ENCODE results near the gene CCDC59.
"Not testable (repeated sequence)": the region's sequence is repeated elsewhere in the genome, so short reads cannot be mapped to it uniquely, and the experiment has no call there.

CCDC59 gene

GRCh38 chr12:82358200-82359114, at the start of gene CCDC59, which contains the start of gene METTL25:
Gene CCDC59 (minus strand): TSS chr12:82358387. CDS start chr12:82358376, 11 bp downstream.
Gene METTL25 (plus strand): TSS chr12:82358529. CDS start chr12:82358566, 37 bp downstream.
- Mint-ChIP-seq H3K27ac (peak within 1 kb of the TSS; percentile 100), H3K9me3 (peaks cover 5% of the 10 kb centered on the region), H3K27me3 (no peaks in the 10 kb centered on the region), H3K4me1 (ENCODE audit: low read depth) (peaks cover 60% of the 10 kb centered on the region), H3K4me3 (peak within 1 kb of the TSS; percentile 99), H3K36me3 (ENCODE audit: low read depth) (peaks cover 56% of the 10 kb centered on the region)

- peaks cover 38% of the 10 kb centered on the region for H3K36me3 Mint-ChIP-seq (ENCODE audit: low read depth)
- no peak overlapping the region for H3K4me3 Mint-ChIP-seq
- H3K27ac Mint-ChIP-seq = no peak overlapping the region
- no peaks in the 10 kb centered on the region for H3K4me1 Mint-ChIP-seq (ENCODE audit: low read depth)
- H3K27me3 Mint-ChIP-seq = no peaks in the 10 kb centered on the region
- no peaks in the 10 kb centered on the region for H3K9me3 Mint-ChIP-seq
These were observed 49.3 kb upstream of the CCDC59 start for GRCh38 chr12:82407481-82407880.

- no peaks in the 10 kb centered on the region for H3K9me3 Mint-ChIP-seq
- no peaks in the 10 kb centered on the region for H3K27me3 Mint-ChIP-seq
- no peak overlapping the region for H3K27ac Mint-ChIP-seq
- H3K4me3 Mint-ChIP-seq = no peak overlapping the region
- peaks cover 38% of the 10 kb centered on the region for H3K36me3 Mint-ChIP-seq (ENCODE audit: low read depth)
- H3K4me1 Mint-ChIP-seq (ENCODE audit: low read depth) = no peaks in the 10 kb centered on the region
These were observed 48.5 kb upstream of the CCDC59 start for GRCh38 chr12:82406651-82407050.

GRCh38 chr12:82400819-82401218, 42.6 kb upstream of the CCDC59 start:
- Mint-ChIP-seq H3K4me1 (ENCODE audit: low read depth) (no peaks in the 10 kb centered on the region), H3K36me3 (ENCODE audit: low read depth) (peaks cover 34% of the 10 kb centered on the region), H3K9me3 (no peaks in the 10 kb centered on the region), H3K27me3 (no peaks in the 10 kb centered on the region), H3K4me3 (no peak overlapping the region), H3K27ac (no peak overlapping the region)

DNA sequence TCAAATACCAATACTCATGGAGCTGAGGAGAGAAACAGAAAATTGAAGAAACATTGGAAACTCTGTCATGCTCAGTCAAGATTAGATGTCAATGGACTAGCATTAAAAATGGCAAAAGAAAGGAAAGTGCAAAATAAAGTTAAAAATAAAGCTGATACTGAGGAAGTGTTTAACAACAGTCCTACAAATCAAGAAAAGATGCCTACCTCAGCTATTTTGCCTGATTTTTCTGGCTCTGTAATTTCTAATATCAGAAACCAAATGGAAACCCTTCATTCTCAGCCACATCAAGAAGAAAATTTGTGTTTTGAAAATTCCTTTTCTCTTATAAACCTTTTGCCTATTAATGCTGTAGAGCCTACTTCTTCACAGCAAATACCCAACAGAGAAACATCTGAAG, 40.7 kb upstream of the CCDC59 start:
- no peaks in the 10 kb centered on the region for H3K4me1 Mint-ChIP-seq (ENCODE audit: low read depth)
- H3K36me3 Mint-ChIP-seq (ENCODE audit: low read depth) = peaks cover 33% of the 10 kb centered on the region
- H3K27me3 Mint-ChIP-seq = no peaks in the 10 kb centered on the region
- H3K9me3 Mint-ChIP-seq = no peaks in the 10 kb centered on the region
- no peak overlapping the region for H3K4me3 Mint-ChIP-seq
- H3K27ac Mint-ChIP-seq = no peak overlapping the region

GRCh38 chr12:82383930-82384552, 25.9 kb upstream of the CCDC59 start:
- Mint-ChIP-seq H3K9me3 (no peaks in the 10 kb centered on the region), H3K27ac (no peak overlapping the region), H3K4me3 (no peak overlapping the region), H3K27me3 (no peaks in the 10 kb centered on the region), H3K4me1 (ENCODE audit: low read depth) (no peaks in the 10 kb centered on the region), H3K36me3 (ENCODE audit: low read depth) (peaks cover 12% of the 10 kb centered on the region)

DNA sequence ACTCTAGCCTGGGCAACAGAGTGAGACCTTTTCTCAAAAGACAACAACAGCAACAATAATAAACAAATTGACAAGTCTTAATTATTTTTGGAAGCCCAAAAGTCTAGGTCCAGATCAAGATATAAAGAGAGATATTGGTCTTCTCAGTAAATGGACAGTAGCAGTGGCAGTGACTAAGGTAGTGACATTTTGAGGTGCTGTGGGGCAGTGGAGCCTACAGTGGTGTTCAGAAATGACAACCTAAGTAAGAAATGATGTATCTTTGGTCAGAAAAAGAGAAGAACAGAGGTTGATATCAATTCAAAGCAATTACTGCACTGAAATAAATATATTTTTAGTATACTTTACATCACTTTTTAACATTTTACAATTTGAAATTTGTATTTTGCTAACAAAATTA, 20.8 kb upstream of the CCDC59 start:
- Mint-ChIP-seq H3K4me1 (ENCODE audit: low read depth) (no peaks in the 10 kb centered on the region), H3K36me3 (ENCODE audit: low read depth) (peaks cover 25% of the 10 kb centered on the region), H3K27me3 (no peaks in the 10 kb centered on the region), H3K9me3 (peaks cover under 1% of the 10 kb centered on the region), H3K27ac (no peak overlapping the region), H3K4me3 (no peak overlapping the region)

DNA sequence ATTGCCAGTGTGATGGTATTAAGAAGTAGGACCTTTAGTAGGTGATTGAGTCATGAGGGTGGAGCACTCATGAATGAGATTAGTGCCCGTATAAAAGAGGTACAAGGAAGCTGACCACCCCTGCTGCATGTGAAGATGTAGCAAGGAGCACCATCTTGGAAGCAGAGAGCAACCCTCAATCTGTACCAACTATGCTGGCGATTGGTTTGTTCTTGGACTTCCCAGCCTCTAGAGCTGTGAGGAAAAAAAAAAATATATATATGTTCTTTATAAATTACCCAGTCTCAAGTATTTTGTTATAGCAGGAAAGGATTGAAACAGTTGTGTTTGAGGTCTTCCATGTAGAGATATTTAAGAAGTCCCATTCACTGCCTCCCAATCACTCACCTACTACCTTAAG, 17.0 kb upstream of the CCDC59 start:
- H3K36me3 Mint-ChIP-seq (ENCODE audit: low read depth) = peaks cover 52% of the 10 kb centered on the region

DNA sequence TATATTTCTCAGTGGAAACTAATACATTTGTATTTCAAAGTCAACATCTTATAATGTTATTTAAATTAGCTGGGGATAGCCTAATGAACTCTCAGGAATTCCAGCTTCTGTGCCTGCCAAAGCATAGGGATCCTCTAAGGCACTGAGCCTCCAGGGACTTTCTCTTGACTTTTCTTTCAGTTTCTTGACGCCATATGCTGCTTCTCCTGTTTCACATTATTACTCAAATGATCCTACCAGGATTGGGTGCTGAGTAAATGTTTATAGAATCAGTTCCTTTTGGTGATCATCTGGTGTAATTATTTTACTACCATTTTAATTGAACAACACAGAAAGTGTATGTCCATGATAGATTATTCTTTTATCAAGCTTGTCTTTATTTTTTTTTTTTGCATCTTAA, 8.0 kb upstream of the CCDC59 start:
- peaks cover 7% of the 10 kb centered on the region for H3K9me3 Mint-ChIP-seq
- H3K4me3 Mint-ChIP-seq = no peak overlapping the region
- peaks cover 21% of the 10 kb centered on the region for H3K36me3 Mint-ChIP-seq (ENCODE audit: low read depth)
- H3K4me1 Mint-ChIP-seq (ENCODE audit: low read depth) = peaks cover 10% of the 10 kb centered on the region
- no peaks in the 10 kb centered on the region for H3K27me3 Mint-ChIP-seq
- H3K27ac Mint-ChIP-seq = no peak overlapping the region

More for the DNA sequence above, 17.0 kb upstream of the CCDC59 start:
- Mint-ChIP-seq H3K4me1 (ENCODE audit: low read depth) (no peaks in the 10 kb centered on the region), H3K9me3 (peaks cover 7% of the 10 kb centered on the region), H3K4me3 (no peak overlapping the region), H3K27me3 (no peaks in the 10 kb centered on the region), H3K27ac (no peak overlapping the region)

DNA sequence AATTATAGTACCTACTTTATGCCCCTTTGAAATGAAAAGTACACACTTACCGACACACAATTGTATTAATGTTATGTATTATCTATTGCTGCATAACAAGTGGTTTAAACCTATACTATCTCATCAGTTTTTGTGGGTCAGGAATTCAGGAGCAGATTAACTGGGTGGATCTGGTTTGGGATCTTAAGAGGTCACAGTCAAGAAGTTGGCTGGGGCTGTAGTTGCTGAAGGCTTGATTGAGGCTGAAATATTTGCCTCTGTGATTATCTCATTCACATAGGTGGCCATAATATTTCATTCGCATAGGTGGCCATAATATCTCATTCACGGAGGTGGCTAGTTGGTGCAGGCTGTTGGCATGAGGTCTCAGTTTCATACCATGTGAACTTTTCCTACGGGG, 5.8 kb upstream of the CCDC59 start:
- no peak overlapping the region for H3K4me3 Mint-ChIP-seq
- peaks cover 31% of the 10 kb centered on the region for H3K4me1 Mint-ChIP-seq (ENCODE audit: low read depth)
- no peaks in the 10 kb centered on the region for H3K27me3 Mint-ChIP-seq
- peaks cover 5% of the 10 kb centered on the region for H3K9me3 Mint-ChIP-seq
- peaks cover 19% of the 10 kb centered on the region for H3K36me3 Mint-ChIP-seq (ENCODE audit: low read depth)
- H3K27ac Mint-ChIP-seq = no peak overlapping the region

DNA sequence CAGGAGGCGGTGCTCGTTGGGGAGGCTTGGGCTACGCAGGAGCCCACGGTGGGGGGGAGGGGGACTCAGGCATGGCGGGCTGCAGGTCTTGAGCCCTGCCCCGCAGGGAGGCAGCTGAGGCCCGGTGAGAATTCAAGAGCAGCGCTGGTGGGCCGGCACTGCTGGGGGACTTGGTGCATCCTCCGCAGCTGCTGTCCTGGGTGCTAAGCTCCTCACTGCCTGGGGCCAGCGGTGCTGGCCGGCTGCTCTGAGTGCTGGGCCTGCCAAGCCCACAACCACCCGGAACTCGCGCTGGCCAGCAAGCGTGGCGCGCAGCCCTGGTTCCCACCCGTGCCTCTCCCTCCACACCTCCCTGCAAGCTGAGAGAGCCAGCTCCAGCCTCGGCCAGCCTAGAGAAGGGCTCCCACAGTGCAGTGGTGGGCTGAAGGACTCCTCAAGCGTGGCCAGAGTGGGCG, 3.3 kb upstream of the CCDC59 start:
- Mint-ChIP-seq H3K27ac (no peak overlapping the region), H3K9me3 (peaks cover 5% of the 10 kb centered on the region), H3K4me1 (ENCODE audit: low read depth) (peaks cover 48% of the 10 kb centered on the region), H3K27me3 (no peaks in the 10 kb centered on the region), H3K4me3 (no peak overlapping the region), H3K36me3 (ENCODE audit: low read depth) (peaks cover 26% of the 10 kb centered on the region)

DNA sequence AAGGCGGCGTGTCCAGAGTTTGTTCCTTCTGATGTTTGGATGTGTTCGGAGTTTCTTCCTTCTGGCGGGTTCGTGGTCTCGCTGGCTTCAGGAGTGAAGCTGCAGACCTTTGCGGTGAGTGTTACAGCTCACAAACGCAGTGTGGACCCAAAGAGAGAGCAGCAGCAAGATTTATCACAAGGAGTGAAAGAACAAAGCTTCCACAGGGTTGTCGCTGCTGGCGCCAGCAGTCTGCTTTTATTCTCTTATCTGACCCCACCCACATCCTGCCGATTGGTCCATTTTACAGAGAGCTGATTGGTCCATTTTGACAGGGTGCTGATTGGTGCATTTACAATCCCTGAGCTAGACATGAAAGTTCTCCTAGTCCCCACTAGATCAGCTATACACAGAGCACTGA, 2.6 kb upstream of the CCDC59 start:
- Mint-ChIP-seq H3K36me3 (ENCODE audit: low read depth) (peaks cover 33% of the 10 kb centered on the region), H3K4me1 (ENCODE audit: low read depth) (peaks cover 54% of the 10 kb centered on the region)
- not testable (repeated sequence) for H3K4me3 Mint-ChIP-seq, H3K9me3 Mint-ChIP-seq, H3K27me3 Mint-ChIP-seq, H3K27ac Mint-ChIP-seq

DNA sequence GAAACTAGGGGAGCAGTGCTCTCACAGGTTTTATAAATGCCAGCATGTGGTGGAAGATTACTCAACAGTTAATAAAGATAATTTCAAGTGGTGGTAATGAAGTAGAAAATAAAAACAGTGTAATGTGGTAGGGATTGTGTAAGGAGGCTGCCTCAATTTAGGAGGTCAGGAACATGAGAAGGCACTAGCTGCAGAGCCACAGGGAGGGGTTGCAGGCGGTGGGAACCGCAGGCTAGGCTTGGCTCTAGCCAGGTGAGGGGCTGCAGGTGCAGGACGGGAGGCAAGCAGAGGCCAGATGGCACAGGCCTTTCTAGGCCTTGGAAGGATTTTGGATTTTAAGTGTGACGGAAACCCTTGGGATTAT, 910 bp upstream of the CCDC59 start:
- H3K9me3 Mint-ChIP-seq = peaks cover 5% of the 10 kb centered on the region
- H3K4me1 Mint-ChIP-seq (ENCODE audit: low read depth) = peaks cover 66% of the 10 kb centered on the region
- peak overlapping the region; percentile 100 for H3K27ac Mint-ChIP-seq
- no peaks in the 10 kb centered on the region for H3K27me3 Mint-ChIP-seq
- peak overlapping the region; percentile 99 for H3K4me3 Mint-ChIP-seq
- H3K36me3 Mint-ChIP-seq (ENCODE audit: low read depth) = peaks cover 50% of the 10 kb centered on the region

GRCh38 chr12:82357845-82358199, 365 bp downstream of the CCDC59 start:
- Mint-ChIP-seq H3K4me1 (ENCODE audit: low read depth) (peaks cover 56% of the 10 kb centered on the region), H3K36me3 (ENCODE audit: low read depth) (peaks cover 63% of the 10 kb centered on the region), H3K4me3 (peak overlapping the region; percentile 99), H3K27ac (peak overlapping the region; percentile 100), H3K9me3 (peaks cover 5% of the 10 kb centered on the region), H3K27me3 (no peaks in the 10 kb centered on the region)

DNA sequence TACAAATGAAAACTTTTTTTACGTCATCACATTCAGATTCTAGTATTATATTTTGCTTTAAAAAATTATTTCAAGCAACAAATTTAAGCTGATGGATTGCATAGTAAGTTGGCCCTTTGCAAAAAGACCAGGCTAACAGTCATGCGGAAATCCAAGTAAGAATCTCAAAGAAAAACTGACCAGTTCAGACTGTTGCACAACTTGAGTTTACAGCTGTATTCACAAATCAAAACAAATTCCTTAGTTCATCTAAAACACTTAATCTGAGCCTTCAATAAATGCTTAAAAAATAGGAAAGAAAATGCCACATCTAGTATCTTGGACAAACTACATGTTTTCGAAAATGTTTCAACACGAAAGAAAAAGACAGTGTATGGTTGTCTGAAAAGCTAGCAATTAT, 847 bp downstream of the CCDC59 start:
- peak overlapping the region; percentile 100 for H3K27ac Mint-ChIP-seq
- H3K36me3 Mint-ChIP-seq (ENCODE audit: low read depth) = peaks cover 63% of the 10 kb centered on the region
- H3K9me3 Mint-ChIP-seq = peaks cover 5% of the 10 kb centered on the region
- no peaks in the 10 kb centered on the region for H3K27me3 Mint-ChIP-seq
- H3K4me3 Mint-ChIP-seq = peak overlapping the region; percentile 99
- peaks cover 56% of the 10 kb centered on the region for H3K4me1 Mint-ChIP-seq (ENCODE audit: low read depth)

Measured in stimulated activated naive CD8-positive, alpha-beta T cell treated with anti-CD3 and anti-CD28 coated beads, Interleukin-15, Interleukin-2, amounts not matched to agents 100 ng/mL and 50 ng/mL, for 24 hours (primary cell).